Colonic mucosa (tissue), 4 donors: ENCODE data around the gene TPST1. TPM values are rescaled to one million over a fixed set of nuclear protein-coding genes. Genes with fewer than 3 reads are reported as not detected.

Experiments
- DNase-seq: peaks from one replicate; pipeline ENCODE4 v3.0.0-alpha.2; 2020
- H3K27ac ChIP-seq: fragments of 200-600 bp; one replicate; pipeline ENCODE4 v1.8.0; 2021
- H3K27me3 ChIP-seq: fragments of 200-600 bp; one replicate; pipeline ENCODE4 v1.8.0; 2021
- H3K36me3 ChIP-seq: fragments of 200-600 bp; one replicate; pipeline ENCODE4 v1.8.0; 2021
- H3K4me1 ChIP-seq: fragments of 200-600 bp; one replicate; pipeline ENCODE4 v1.8.0; 2021; ENCODE audit warnings: mild to moderate bottlenecking
- H3K4me3 ChIP-seq: fragments of 200-600 bp; one replicate; pipeline ENCODE4 v1.8.0; 2021
- H3K9ac ChIP-seq, 2 donors: one replicate each; pipeline ENCODE4 v1.7.0; 2013; ENCODE audit warnings: control low read depth in 2 of 2, low read depth in 2 of 2, low read length in 2 of 2
- H3K9me3 ChIP-seq: fragments of 200-600 bp; one replicate; pipeline ENCODE4 v1.8.0; 2021
- intact Hi-C: fragments of 100-400 bp; cut with DNase I; formaldehyde crosslinking; loops from one replicate; pipeline ENCODE4 v1.14.1; 2022
- total RNA-seq, 2 donors: library from RNA; stranded (reverse); fragmentation: NEBNext Ultra II Directional in 1 of 2; extraction: Animal tissue kit (Norgen Biotek cat#: 25700) in 1 of 2; gene quantifications; one replicate each; pipeline ENCODE4 v1.2.1, GENCODE V29; 2021
- TF ChIP-seq, protein P1 (sequence below): fragments of 200-600 bp; IDR thresholded peaks from one replicate; pipeline ENCODE4 v1.8.0; 2022; ENCODE audit warnings: antibody characterized with exemption, mild to moderate bottlenecking
- donor health status: healthy.
- donor health status: DM: no; HTN: no; CAD: no.
- donor health status: DM: no; HTN: no; CAD: no.

Gene TPST1
- total RNA-seq, 2 donors from 2014 or later = 3.6 to 6.1 TPM

DNA sequence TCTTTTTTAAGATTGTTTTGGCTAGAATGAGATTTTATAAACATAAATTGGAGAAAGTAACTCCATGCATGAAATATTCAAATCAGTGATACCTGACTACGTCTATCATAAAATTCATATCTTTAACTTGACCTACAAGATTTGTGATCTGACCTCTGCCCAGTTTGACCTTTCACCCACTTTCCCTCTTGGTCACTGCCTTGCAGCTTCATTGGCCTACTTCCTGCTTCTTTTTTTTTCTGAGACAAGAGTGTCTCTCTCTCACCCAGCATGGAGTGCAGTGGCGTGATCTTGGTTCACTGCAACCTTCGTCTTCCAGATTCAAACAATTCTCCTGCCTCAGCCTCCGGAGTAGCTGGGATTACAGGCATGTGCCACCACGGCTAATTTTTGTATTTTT lies 28.5 kb downstream of the TPST1 start:
- Histone ChIP-seq H3K27me3 (no peaks in the 10 kb centered on the region), H3K27ac (no peak overlapping the region), H3K36me3 (no peaks in the 10 kb centered on the region), H3K4me1 (peaks cover 1% of the 10 kb centered on the region), H3K4me3 (no peak overlapping the region), H3K9me3 (no peaks in the 10 kb centered on the region), H3K9ac (no peak overlapping the region)
- intact Hi-C loops = no loop called here
- no peak for DNase-seq
- TF ChIP-seq, protein P1, sequence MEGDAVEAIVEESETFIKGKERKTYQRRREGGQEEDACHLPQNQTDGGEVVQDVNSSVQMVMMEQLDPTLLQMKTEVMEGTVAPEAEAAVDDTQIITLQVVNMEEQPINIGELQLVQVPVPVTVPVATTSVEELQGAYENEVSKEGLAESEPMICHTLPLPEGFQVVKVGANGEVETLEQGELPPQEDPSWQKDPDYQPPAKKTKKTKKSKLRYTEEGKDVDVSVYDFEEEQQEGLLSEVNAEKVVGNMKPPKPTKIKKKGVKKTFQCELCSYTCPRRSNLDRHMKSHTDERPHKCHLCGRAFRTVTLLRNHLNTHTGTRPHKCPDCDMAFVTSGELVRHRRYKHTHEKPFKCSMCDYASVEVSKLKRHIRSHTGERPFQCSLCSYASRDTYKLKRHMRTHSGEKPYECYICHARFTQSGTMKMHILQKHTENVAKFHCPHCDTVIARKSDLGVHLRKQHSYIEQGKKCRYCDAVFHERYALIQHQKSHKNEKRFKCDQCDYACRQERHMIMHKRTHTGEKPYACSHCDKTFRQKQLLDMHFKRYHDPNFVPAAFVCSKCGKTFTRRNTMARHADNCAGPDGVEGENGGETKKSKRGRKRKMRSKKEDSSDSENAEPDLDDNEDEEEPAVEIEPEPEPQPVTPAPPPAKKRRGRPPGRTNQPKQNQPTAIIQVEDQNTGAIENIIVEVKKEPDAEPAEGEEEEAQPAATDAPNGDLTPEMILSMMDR = no peak

DNA sequence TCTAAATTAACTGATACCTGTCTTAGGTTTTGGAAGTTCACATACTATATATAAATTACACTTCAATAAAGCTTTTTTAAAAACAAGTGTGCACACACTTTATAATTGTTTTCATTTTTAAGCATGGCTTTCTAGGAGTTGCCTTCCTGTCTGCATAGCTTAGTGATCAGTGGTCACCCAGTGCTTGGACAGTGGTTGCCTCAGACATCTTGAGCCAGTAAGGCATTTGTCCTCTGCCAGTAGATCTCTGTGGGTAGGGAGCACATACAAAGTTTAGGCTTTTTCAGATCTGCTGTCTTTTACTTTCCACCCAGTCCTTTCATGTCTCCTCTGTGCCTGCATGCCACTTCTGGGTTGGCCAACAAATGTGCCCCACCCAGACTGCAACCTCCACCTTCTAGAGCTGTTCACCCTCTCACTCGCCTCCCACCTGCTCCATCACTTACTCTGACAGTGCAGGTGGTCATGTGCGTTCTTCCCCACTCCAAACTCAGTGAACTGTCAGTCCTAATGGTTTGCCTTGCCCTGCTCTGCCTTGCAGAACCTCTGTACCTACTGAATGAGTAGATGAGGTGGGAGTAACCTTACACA lies 31.7 kb downstream of the TPST1 start:
- intact Hi-C loops = no loop called here
- Histone ChIP-seq H3K9me3 (no peaks in the 10 kb centered on the region), H3K36me3 (no peaks in the 10 kb centered on the region), H3K9ac (no peak overlapping the region), H3K27ac (no peak overlapping the region), H3K4me1 (peaks cover 7% of the 10 kb centered on the region), H3K27me3 (no peaks in the 10 kb centered on the region), H3K4me3 (no peak overlapping the region)
- TF ChIP-seq, protein P1 = no peak
- no peak for DNase-seq

DNA sequence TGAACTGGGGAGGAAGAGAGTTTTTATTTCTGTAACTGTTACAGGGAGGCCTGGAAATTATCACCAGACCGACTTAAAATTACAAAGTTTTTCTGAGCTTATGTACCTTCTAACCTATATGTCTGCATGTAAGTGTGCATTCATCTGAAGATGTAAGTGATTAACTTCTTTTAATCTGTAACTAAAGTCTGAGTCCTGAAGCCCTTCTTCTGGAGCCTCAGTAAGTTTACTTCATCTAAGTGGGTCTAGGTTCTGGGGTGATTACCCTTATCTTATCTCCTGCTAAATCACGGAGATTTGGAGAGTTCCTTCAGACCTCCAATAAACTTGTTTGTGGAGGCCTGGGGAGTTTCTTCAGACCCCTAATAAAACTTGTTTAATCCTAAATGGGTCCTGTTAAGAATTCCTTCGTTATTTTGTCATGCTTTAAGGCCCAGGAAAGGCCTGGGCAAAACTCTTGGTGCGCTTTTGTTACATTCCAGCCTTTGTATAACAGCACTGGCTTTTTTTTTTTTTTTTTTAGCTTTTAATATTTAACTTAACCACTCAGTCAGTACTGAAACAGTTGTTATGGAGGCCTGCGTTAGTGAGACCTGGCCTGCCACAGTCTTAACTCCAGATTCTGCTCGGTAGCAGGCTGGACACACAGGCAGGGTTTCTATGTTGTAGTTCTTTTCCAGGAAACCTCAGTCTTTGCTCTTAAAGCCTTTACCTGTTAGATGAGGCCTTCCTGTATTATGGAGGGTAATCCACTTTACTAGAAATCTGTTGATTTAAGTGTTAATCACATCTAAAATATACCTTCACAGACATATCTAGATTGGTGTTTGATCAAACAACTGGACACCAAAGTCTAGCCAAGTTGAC lies 33.0 kb downstream of the TPST1 start:
- Histone ChIP-seq H3K27ac (peak overlapping the region; percentile 1), H3K27me3 (no peaks in the 10 kb centered on the region), H3K36me3 (no peaks in the 10 kb centered on the region), H3K4me1 (peaks cover 7% of the 10 kb centered on the region), H3K9ac (no peak overlapping the region), H3K4me3 (no peak overlapping the region), H3K9me3 (no peaks in the 10 kb centered on the region)
- no peak for DNase-seq
- TF ChIP-seq, protein P1 = no peak
- intact Hi-C loops = no loop called here

DNA sequence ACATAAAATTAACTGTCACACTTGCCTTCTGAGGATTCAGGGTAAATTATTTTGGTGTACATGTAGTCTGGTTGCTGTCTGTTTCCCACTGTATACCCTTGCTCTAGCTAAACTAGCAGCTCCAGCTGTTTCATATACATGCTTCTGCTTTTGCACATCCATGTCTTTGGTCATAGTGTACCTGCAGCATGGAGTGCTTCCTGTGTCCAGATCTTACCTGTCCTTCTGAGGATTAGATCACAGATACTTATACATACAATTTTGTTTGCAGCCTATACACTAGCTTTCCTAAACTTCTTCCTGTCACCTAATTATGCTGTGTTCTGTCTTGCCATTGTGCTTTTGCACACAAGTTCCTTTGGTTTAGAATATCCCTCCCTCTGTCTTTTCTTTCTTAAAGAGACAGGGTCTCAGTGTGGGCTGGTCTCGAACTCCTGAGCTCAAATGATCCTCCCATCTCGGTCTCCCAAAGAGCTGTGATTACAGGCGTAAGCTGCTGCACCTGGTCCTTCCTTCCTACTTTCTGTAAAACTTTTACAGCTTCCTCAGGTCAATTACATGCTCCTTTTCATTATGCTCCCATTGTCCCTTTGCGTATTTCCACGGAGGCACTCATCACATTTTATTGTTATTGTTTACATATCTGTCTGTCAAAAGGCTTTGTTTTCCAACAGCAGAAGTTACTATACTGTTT lies 33.8 kb downstream of the TPST1 start:
- Histone ChIP-seq H3K4me1 (peaks cover 7% of the 10 kb centered on the region), H3K9me3 (no peaks in the 10 kb centered on the region), H3K4me3 (no peak overlapping the region), H3K9ac (no peak overlapping the region), H3K36me3 (no peaks in the 10 kb centered on the region), H3K27ac (no peak overlapping the region), H3K27me3 (no peaks in the 10 kb centered on the region)
- TF ChIP-seq, protein P1 = no peak
- DNase-seq = no peak
- intact Hi-C loops = no loop called here

DNA sequence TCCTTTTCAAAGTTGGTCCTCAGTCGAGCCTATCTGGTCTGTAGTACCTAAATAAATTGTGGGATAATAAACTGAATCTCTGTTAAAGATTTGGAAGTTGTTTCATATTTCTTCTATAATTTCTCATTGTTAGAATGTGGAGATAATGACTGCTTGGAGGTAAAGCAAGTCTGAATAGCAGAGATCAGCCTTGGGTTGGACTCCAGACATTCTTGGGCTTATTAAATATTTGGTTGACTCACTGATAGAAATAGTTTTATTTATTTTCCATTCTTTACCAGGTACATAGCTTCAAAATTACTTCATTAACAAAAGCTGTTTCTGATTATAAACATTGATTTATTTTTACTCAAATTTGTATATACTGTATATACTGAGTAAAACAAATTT lies 34.3 kb downstream of the TPST1 start:
- no peaks in the 10 kb centered on the region for H3K36me3 ChIP-seq
- no peak overlapping the region for H3K27ac ChIP-seq
- TF ChIP-seq, protein P1 = no peak
- no peak overlapping the region for H3K4me3 ChIP-seq
- H3K9me3 ChIP-seq = no peaks in the 10 kb centered on the region
- no peak for DNase-seq
- H3K9ac ChIP-seq = no peak overlapping the region
- peaks cover 7% of the 10 kb centered on the region for H3K4me1 ChIP-seq
- intact Hi-C loops = no loop called here
- no peaks in the 10 kb centered on the region for H3K27me3 ChIP-seq
